Effector memory CD4-positive, alpha-beta T cell (primary cell): ENCODE measurements around the gene ADGRA1.
"Not testable (repeated sequence)": the region's sequence is repeated elsewhere in the genome, so short reads cannot be mapped to it uniquely, and the experiment has no call there.

Experiments
- DNase-seq, 3 donors: peaks; one replicate each; pipeline ENCODE4 v3.0.0-alpha.2; 2020
- H3K27ac ChIP-seq: 2 replicates; pipeline ENCODE4 v1.7.0; 2013; ENCODE audit warnings: mild to moderate bottlenecking, low read length, moderate library complexity; ENCODE audit not compliant: insufficient read depth, poor library complexity, severe bottlenecking
- H3K27me3 ChIP-seq: replicated peaks from 2 replicates; pipeline ENCODE4 v1.7.0; 2013; ENCODE audit warnings: mild to moderate bottlenecking, low read length; ENCODE audit not compliant: insufficient read depth, control insufficient read depth, poor library complexity, severe bottlenecking
- H3K36me3 ChIP-seq: 2 replicates; pipeline ENCODE4 v1.7.0; 2013; ENCODE audit warnings: mild to moderate bottlenecking, low read length, moderate library complexity; ENCODE audit not compliant: control insufficient read depth, insufficient read depth
- H3K4me1 ChIP-seq: 2 replicates; pipeline ENCODE4 v1.7.0; 2013; ENCODE audit warnings: low read length, mild to moderate bottlenecking; ENCODE audit not compliant: control insufficient read depth, insufficient read depth, poor library complexity, severe bottlenecking
- H3K4me3 ChIP-seq: 2 replicates; pipeline ENCODE4 v1.7.0; 2013; ENCODE audit warnings: low read length, low read depth, mild to moderate bottlenecking; ENCODE audit not compliant: insufficient read depth, poor library complexity, severe bottlenecking
- H3K9me3 ChIP-seq: 2 replicates; pipeline ENCODE4 v1.7.0; 2013; ENCODE audit warnings: mild to moderate bottlenecking, low read length, moderate library complexity; ENCODE audit not compliant: control insufficient read depth

The ADGRA1 gene

GRCh38 chr10:133044401-133044811 is 43.3 kb upstream of the ADGRA1 start:
- Histone ChIP-seq H3K36me3 (no peaks in the 10 kb centered on the region), H3K4me1 (no peaks in the 10 kb centered on the region), H3K27me3 (no peaks in the 10 kb centered on the region), H3K9me3 (no peaks in the 10 kb centered on the region), H3K4me3 (no peak overlapping the region), H3K27ac (no peak overlapping the region)
- no peak for DNase-seq

DNA sequence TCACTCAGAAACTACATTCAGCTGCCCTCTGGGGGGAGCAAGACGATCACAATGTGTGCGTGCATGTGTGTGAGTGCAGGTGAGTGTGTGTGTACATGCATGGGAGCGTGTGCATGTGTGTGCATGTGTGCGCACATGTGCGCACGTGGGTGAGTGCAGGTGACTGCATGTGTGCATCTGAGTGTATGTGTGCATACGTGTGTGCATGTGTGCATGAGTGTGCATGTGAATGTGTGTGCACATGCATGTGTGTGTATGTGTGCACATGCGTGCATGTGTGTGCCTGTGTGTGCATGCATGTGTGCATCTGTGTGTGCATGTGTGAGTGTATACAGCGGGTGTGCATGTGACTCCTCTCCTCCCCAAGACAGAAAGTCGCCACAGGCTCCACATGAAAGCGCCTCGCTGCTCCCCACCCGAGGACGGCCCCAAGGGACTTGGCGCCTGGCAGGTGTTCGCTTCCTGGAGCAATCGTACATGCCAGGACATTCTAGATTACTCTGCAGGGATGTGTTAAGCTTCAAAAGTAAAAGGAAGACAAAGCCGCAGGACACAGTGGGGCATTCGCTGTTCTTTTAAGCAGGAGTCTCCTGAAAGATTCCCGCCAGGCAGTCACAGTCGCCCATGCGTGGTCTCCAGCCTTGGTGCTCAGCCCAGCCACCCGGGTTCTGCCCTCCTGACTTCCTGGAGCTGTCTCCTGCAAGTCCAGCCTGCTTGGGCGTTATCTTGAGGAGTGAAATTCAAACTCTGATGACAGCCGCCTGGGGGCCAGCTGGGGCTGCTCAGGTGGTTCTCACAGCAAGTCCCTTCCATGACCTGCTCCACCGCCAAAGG is 42.0 kb upstream of the ADGRA1 start:
- Histone ChIP-seq H3K36me3 (no peaks in the 10 kb centered on the region), H3K4me1 (no peaks in the 10 kb centered on the region), H3K27ac (no peak overlapping the region), H3K4me3 (no peak overlapping the region), H3K9me3 (no peaks in the 10 kb centered on the region), H3K27me3 (no peaks in the 10 kb centered on the region)
- DNase-seq: no peak

DNA sequence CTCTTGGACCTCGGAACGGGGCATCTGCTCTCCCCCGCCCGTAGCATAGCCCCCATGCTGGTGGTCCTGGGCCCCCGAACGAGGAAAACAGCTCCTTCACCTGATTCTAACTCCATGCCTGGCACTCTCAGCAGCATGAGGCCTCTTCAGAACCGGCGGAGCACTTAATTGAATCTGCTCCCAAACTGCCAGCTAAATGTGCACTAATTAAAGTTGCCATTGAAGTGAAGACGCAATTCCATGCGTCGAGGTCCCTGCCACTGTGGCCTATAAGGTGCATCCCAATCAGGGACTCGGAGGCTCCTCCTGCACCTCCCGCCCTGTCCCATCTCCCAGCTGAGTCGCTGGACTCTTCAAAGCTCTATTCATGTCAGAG is 41.3 kb upstream of the ADGRA1 start:
- Histone ChIP-seq H3K27ac (no peak overlapping the region), H3K4me3 (no peak overlapping the region), H3K36me3 (no peaks in the 10 kb centered on the region), H3K9me3 (no peaks in the 10 kb centered on the region), H3K4me1 (no peaks in the 10 kb centered on the region), H3K27me3 (no peaks in the 10 kb centered on the region)
- no peak for DNase-seq

DNA sequence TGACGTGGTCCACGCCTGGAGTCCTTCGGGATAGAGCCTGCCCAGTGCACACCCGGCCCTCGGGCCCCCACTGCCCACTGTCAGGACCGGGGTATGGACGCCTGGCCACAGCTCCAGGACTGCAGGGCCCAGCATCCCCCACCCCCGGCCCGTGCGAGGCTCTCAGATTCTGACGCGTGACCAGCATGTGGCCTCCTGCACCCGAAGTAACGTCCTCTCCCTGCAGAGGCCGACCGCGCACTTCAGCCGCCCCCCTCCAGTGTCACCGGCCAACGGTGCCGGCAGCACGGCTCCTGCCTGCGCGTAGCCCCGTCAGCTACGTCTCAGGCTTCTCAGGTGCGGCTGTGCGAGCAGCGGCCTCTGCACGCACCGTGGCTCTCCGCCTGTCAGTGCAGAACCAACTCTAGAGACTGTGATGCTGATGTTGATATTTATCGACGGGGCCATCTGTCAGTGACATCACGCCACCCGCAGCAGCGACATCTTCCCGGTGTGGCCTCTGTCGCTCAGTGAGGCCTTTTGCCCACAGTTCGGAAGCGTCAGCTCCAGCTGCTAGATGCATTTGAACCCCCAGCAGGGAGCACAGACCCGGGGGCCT is 40.1 kb upstream of the ADGRA1 start:
- H3K36me3 ChIP-seq: no peaks in the 10 kb centered on the region
- no peaks in the 10 kb centered on the region for H3K4me1 ChIP-seq
- no peak overlapping the region for H3K4me3 ChIP-seq
- no peaks in the 10 kb centered on the region for H3K9me3 ChIP-seq
- H3K27me3 ChIP-seq: no peaks in the 10 kb centered on the region
- DNase-seq: no peak
- no peak overlapping the region for H3K27ac ChIP-seq

DNA sequence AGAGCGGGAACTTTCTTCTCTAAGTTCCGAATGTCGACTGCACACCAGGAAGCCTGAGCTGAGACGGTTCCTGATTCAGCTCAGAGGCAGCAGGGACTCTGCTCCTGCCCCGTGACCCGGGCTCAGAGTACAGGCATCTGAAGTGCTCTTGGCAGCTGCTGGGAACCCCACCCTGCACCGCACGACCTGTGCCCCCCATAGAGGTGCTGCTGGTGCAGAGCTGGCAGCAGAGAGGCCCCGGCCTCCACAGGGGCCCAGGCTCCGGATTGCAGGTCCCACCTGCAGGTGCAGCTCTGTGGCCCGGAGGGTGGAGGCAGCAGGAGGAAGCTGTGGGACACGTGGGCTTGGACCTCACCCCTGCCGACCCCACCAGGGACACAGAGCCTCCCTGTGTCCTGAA is 39.5 kb upstream of the ADGRA1 start:
- no peaks in the 10 kb centered on the region for H3K9me3 ChIP-seq

DNA sequence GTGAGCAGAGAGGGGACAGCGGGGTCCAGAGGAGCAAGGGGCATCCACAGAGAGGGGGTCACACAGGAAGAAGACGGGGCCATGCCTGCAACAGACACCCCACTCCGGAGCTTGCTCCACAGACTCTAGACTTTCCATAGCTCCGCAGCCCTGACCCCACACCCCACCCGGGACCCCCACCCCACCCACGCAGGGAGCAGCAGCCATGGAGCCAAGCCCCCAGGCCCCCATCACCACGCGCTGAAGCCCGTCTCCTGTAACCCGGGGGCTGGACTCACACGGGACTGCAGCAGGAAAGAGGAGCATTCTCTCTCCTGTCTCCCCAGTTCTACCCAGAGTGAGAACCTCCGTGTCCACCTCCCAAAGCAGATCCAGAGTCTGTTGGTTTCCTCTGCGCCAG is 38.8 kb upstream of the ADGRA1 start:
- H3K36me3 ChIP-seq: no peaks in the 10 kb centered on the region
- no peaks in the 10 kb centered on the region for H3K9me3 ChIP-seq
- no peaks in the 10 kb centered on the region for H3K4me1 ChIP-seq
- H3K27ac ChIP-seq: no peak overlapping the region
- no peaks in the 10 kb centered on the region for H3K27me3 ChIP-seq
- no peak for DNase-seq
- no peak overlapping the region for H3K4me3 ChIP-seq

More for the DNA sequence above, 39.5 kb upstream of the ADGRA1 start:
- DNase-seq: no peak
- Histone ChIP-seq H3K4me1 (no peaks in the 10 kb centered on the region), H3K27ac (no peak overlapping the region), H3K4me3 (no peak overlapping the region), H3K27me3 (no peaks in the 10 kb centered on the region), H3K36me3 (no peaks in the 10 kb centered on the region)

DNA sequence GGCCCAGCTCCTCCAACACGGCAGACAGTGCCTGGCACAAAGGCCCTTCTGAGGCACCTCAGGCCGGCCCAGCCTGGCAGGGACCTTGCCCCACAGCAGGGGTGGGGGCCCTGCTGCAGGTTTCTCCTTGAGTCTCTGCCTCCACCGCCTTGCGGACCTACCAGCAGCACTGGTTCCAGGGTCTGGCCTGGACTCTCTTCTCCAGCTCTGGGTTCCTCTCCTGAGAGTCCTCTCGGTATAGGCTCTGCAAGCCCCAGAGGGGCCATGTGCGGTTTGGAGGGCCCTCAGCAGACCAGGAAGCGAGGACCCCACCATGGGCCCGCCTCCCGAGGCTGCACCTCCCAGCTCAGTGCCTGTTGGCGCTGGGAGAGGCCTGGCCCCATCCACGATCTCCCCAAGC is 38.1 kb upstream of the ADGRA1 start:
- Histone ChIP-seq H3K4me1 (no peaks in the 10 kb centered on the region), H3K36me3 (no peaks in the 10 kb centered on the region), H3K9me3 (no peaks in the 10 kb centered on the region), H3K27ac (no peak overlapping the region), H3K4me3 (no peak overlapping the region), H3K27me3 (no peaks in the 10 kb centered on the region)
- DNase-seq: no peak

DNA sequence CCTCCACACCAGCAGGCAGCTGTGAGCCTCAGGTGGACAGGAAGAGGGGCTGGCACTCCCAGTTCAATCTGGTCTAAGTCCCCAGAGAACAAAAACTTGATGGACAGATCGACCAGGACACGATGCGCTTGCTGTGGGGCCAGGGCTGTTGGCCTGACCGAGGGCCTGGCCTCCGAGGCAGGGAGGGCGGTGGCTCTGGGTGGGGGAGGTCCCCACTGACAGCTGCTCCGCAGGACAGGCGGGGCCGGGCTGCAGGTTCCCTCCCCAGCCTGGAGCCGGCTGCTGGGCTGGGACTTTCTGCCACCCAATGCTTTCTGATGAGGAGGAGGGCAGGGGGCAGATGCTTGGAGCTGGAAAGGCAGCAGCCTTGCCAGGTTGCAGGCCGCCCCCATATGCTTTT is 37.4 kb upstream of the ADGRA1 start:
- H3K36me3 ChIP-seq: no peaks in the 10 kb centered on the region
- H3K4me3 ChIP-seq: no peak overlapping the region
- H3K9me3 ChIP-seq: no peaks in the 10 kb centered on the region
- H3K4me1 ChIP-seq: no peaks in the 10 kb centered on the region
- no peaks in the 10 kb centered on the region for H3K27me3 ChIP-seq
- H3K27ac ChIP-seq: no peak overlapping the region
- DNase-seq: no peak

DNA sequence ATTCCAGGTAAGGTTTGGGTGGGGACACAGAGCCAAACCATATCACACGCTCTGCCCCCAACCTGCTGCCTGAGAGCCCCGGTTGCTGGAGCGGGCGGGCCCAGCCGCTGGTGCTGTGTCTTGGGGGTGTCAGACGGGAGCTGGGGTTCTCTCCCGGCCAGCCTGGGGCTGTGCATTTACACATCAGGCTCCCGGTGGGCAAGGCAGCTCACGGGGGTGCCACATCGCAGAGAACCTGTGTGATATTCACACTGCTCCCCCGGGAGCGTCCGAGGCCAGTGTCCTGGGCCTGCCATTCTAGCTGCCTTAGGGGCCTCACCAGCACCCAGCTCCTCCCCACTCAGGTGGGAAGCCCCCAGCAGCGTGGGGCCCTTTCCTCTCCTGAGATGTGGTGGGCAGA is 35.6 kb upstream of the ADGRA1 start:
- DNase-seq: no peak
- H3K27me3 ChIP-seq: no peaks in the 10 kb centered on the region
- H3K4me1 ChIP-seq: no peaks in the 10 kb centered on the region
- no peak overlapping the region for H3K27ac ChIP-seq
- H3K36me3 ChIP-seq: no peaks in the 10 kb centered on the region
- H3K9me3 ChIP-seq: no peaks in the 10 kb centered on the region
- H3K4me3 ChIP-seq: no peak overlapping the region

DNA sequence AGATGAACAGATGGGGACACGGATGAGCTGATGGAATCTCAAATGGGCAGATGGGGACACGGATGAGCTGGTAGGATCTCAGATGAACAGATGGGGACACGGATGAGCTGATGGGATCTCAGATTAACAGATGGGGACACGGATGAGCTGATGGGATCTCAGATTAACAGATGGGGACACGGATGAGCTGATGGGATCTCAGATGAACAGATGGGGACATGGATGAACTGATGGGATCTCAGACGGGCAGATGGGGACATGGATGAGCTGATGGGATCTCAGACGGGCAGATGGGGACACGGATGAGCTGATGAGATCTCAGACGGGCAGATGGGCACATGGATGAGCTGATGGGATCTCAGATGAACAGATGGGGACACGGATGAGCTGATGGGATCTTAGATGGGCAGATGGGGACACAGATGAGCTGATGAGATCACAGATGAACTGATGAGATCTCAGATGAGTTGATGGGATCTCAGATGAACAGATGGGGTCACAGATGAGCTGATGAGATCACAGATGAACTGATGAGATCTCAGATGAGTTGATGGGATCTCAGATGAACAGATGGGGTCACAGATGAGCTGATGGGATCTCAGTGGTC is 34.1 kb upstream of the ADGRA1 start:
- not testable (repeated sequence) for H3K27me3 ChIP-seq, H3K36me3 ChIP-seq, H3K4me1 ChIP-seq, H3K27ac ChIP-seq, DNase-seq, H3K9me3 ChIP-seq, H3K4me3 ChIP-seq
